ENCODE measurements around the gene THEM4. TPM values are rescaled to one million over a fixed set of nuclear protein-coding genes. Genes with fewer than 3 reads are reported as not detected.

The THEM4 gene
- total and polyA plus RNA-seq, 2 of the 8 experiments (the other 6 are each of a cell fraction or from before 2014, with no cell fraction given) = 9.9 to 11.2 TPM

- TF ChIP-seq CHD7 (IDR thresholded peaks at IDR 0.05; ENCODE audit: insufficient replicate concordance, low read length) (no peak), RAD21 (IDR thresholded peaks at IDR 0.05 in 1 of 2, conservative IDR thresholded peaks at IDR 0.05 in 1 of 2; ENCODE audit: low read depth in 2 of 2, low read length in 2 of 2) (no peak), EP300 (IDR thresholded peaks at IDR 0.05; ENCODE audit: borderline replicate concordance in 1 of 2, low read depth in 2 of 2, low read length in 2 of 2) (no peak), CEBPB (IDR thresholded peaks at IDR 0.05; ENCODE audit: low read depth, low read length) (no peak), ASH2L (IDR thresholded peaks at IDR 0.05; ENCODE audit: low read length) (no peak), EZH2 (IDR thresholded peaks at IDR 0.05; ENCODE audit: low read depth, low read length, severe bottlenecking) (no peak), SP4 (IDR thresholded peaks at IDR 0.05; ENCODE audit: low read length) (no peak), ATF3 (IDR thresholded peaks at IDR 0.05; ENCODE audit: insufficient read depth, low read depth, low read length) (no peak), TEAD4 (IDR thresholded peaks at IDR 0.05; ENCODE audit: low read depth, low read length) (no peak), GABPA (IDR thresholded peaks at IDR 0.05; ENCODE audit: borderline replicate concordance, insufficient read depth, low read length) (no peak)
Measured at GRCh38 chr1:151915061-151915686, 5.9 kb upstream of the THEM4 start (continued).
